HCT116 (cell line): ENCODE data around the gene ZEB2.

Source experiments
- ATF3 ChIP-seq: IDR thresholded peaks from 2 replicates; pipeline ENCODE4 v1.6.1; 2012
- CTCF ChIP-seq, 3 experiments: fragments of 200-600 bp in 1 of 3; sonication (generic) in 1 of 3; IDR thresholded peaks in 2 of 3; conservative IDR thresholded peaks in 1 of 3; 2 replicates each; pipeline ENCODE4 v1.5.1; 2012 to 2017; ENCODE audit warnings: low read depth in 2 of 3, low read length in 2 of 3, antibody characterized with exemption in 1 of 3, borderline replicate concordance in 1 of 3, control low read depth in 1 of 3, mild to moderate bottlenecking in 1 of 3, mixed read lengths in 1 of 3, mixed run types in 1 of 3, moderate library complexity in 1 of 3; ENCODE audit not compliant: insufficient read depth in 1 of 3
- EGR1 ChIP-seq: IDR thresholded peaks from 2 replicates; pipeline ENCODE4 v1.6.1; 2012; ENCODE audit warnings: low read depth
- EZH2phosphoT487 ChIP-seq: fragments of 200-600 bp; IDR thresholded peaks from 2 replicates; pipeline ENCODE4 v1.6.1; 2018; ENCODE audit warnings: antibody characterized with exemption, borderline replicate concordance
- MAX ChIP-seq: IDR thresholded peaks from 2 replicates; pipeline ENCODE4 v1.6.1; 2012
- POLR2A ChIP-seq: IDR thresholded peaks from 2 replicates; pipeline ENCODE4 v1.7.0; 2011; ENCODE audit warnings: borderline replicate concordance; ENCODE audit not compliant: insufficient read depth, insufficient read length; ENCODE audit errors: extremely low read depth

GRCh38 chr2:144495227-144496091 is 24.5 kb downstream of the ZEB2 start:
- TF ChIP-seq CTCF (IDR thresholded peaks at IDR 0.05 in 2 of 3, conservative IDR thresholded peaks at IDR 0.05 in 1 of 3; ENCODE audit: borderline replicate concordance in 1 of 3, insufficient read depth in 1 of 3, low read depth in 2 of 3, low read length in 2 of 3) (no peak), MAX (no peak), ATF3 (no peak), EZH2phosphoT487 (no peak), POLR2A (no peak), EGR1 (no peak)
